Tibial nerve (tissue), 4 donors: ENCODE results near the gene TRAF3IP3. TPM values are rescaled to one million over a fixed set of nuclear protein-coding genes. Genes with fewer than 3 reads are reported as not detected.
A peak's percentile ranks its signal among the peaks of the same experiment; 100 is the strongest.

ENCODE experiments used
- DNase-seq, 2 donors: peaks; one replicate each; pipeline ENCODE4 v3.0.0-alpha.2; 2019; ENCODE audit warnings: low spot score in 2 of 2
- H3K27ac ChIP-seq, 4 donors: fragments of 200-600 bp; sonication (generic) in 3 of 4; one replicate each; pipeline ENCODE4 v1.5.1; 2017 to 2019; ENCODE audit warnings: mild to moderate bottlenecking in 1 of 4
- H3K27me3 ChIP-seq, 2 donors: fragments of 200-600 bp; sonication (generic) in 1 of 2; one replicate each; pipeline versions ENCODE4 v1.5.1 to v1.6.0; 2017 to 2019
- H3K36me3 ChIP-seq, 3 donors: fragments of 200-600 bp; sonication (generic); one replicate each; pipeline ENCODE4 v1.5.1; 2018 to 2019
- H3K4me1 ChIP-seq, 4 donors: fragments of 200-600 bp; sonication (generic) in 3 of 4; one replicate each; pipeline ENCODE4 v1.5.1; 2017 to 2019
- H3K4me3 ChIP-seq, 4 donors: fragments of 200-600 bp; sonication (generic) in 3 of 4; one replicate each; pipeline ENCODE4 v1.5.1; 2017 to 2019; ENCODE audit warnings: mild to moderate bottlenecking in 1 of 4, moderate library complexity in 1 of 4
- H3K9me3 ChIP-seq, 4 donors: fragments of 200-600 bp; sonication (generic) in 3 of 4; one replicate each; pipeline ENCODE4 v1.5.1; 2017 to 2019
- EP300 ChIP-seq, 2 donors: sonication (generic); formaldehyde crosslinking; IDR thresholded peaks; one replicate each; pipeline ENCODE4 v1.6.1; 2017; ENCODE audit warnings: antibody characterized with exemption in 2 of 2, mild to moderate bottlenecking in 1 of 2
- POLR2A ChIP-seq, 2 donors: fragments of 450-650 bp; IDR thresholded peaks; one replicate each; pipeline ENCODE4 v1.6.1; 2017; ENCODE audit warnings: antibody characterized with exemption in 2 of 2, mild to moderate bottlenecking in 2 of 2, moderate library complexity in 2 of 2
- WGBS, 2 donors: methylation state at CpG; one replicate each; pipeline ENCODE4 v1.1.5; 2018; 5-methylcytosine and 5-hydroxymethylcytosine counted together
- total RNA-seq, 4 donors: library from RNA; depleted of rRNA; stranded (reverse); fragments of >200 nt; gene quantifications; one replicate each; pipeline ENCODE4 v1.1.0, GENCODE V29; 2016
- TF ChIP-seq, protein P1 (sequence below), 5 experiments: fragments of 200-600 bp in 3 of 5; fragments of 450-650 bp in 2 of 5; sonication (generic) in 3 of 5; IDR thresholded peaks; one replicate each; pipeline ENCODE4 v1.5.1; 2016 to 2019; ENCODE audit warnings: antibody characterized with exemption in 5 of 5, mild to moderate bottlenecking in 3 of 5, moderate library complexity in 2 of 5

TRAF3IP3 gene
- total RNA-seq, 4 donors from 2014 or later, result 0.87 to 8.0 (median 2.3) TPM

DNA sequence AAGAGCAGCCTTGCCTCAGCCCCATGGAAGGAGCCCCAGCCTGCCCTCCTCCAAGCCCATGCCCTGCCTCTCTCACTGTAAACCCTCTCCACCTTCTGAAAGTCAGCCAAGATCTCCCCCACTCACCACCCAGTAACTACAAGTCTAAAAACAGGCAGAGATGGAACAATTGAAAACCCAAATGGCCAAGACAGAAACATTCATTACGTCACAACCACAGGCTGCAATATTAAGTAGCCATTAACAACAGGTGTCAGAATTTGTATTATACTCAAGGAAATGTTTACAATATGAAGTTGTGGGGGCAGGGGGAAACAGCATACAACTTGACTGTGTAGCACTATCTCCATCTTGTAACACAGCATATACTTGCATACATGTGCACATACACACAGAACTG, 47.7 kb downstream of the TRAF3IP3 start:
- no peaks in the 10 kb centered on the region for H3K36me3 ChIP-seq
- H3K4me1 ChIP-seq, result peaks cover 0 to 24% (median 3%) of the 10 kb centered on the region in 4 donors
- no peaks in the 10 kb centered on the region for H3K27me3 ChIP-seq
- DNase-seq, result no peak
- no peak overlapping the region for H3K4me3 ChIP-seq
- no peak for TF ChIP-seq EP300 (IDR thresholded peaks at IDR 0.05)
- TF ChIP-seq, protein P1, sequence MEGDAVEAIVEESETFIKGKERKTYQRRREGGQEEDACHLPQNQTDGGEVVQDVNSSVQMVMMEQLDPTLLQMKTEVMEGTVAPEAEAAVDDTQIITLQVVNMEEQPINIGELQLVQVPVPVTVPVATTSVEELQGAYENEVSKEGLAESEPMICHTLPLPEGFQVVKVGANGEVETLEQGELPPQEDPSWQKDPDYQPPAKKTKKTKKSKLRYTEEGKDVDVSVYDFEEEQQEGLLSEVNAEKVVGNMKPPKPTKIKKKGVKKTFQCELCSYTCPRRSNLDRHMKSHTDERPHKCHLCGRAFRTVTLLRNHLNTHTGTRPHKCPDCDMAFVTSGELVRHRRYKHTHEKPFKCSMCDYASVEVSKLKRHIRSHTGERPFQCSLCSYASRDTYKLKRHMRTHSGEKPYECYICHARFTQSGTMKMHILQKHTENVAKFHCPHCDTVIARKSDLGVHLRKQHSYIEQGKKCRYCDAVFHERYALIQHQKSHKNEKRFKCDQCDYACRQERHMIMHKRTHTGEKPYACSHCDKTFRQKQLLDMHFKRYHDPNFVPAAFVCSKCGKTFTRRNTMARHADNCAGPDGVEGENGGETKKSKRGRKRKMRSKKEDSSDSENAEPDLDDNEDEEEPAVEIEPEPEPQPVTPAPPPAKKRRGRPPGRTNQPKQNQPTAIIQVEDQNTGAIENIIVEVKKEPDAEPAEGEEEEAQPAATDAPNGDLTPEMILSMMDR (IDR thresholded peaks at IDR 0.05), result no peak
- TF ChIP-seq POLR2A (IDR thresholded peaks at IDR 0.05), result no peak
- no peaks in the 10 kb centered on the region for H3K9me3 ChIP-seq
- 83 to 85% methylated on average over 1 of the region's 1 CpG for WGBS, 2 donors
- no peak overlapping the region for H3K27ac ChIP-seq

DNA sequence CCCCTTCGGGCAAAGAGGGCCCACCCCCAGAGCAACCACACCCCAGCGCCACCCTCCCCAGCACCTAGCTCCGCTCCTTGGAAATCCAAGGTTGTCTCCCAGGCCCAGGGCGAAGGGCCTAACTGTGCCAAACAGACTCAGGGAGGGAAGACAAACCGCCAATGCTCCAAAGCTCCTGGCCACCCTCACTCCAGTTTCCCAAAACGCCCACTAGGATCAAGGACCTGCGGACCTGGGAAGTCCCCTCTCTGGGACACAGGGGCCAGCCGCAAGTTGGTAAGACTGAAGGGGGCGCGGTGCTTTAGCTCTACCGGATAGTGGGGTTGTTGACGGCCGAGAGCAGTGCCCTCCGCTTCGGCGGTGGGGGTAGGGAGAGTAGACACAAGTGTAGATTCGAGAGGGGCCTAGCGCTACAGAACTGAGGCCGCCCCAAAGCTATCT, 49.5 kb downstream of the TRAF3IP3 start:
- no peaks in the 10 kb centered on the region for H3K36me3 ChIP-seq
- H3K4me3 ChIP-seq, result peak overlapping the region in 2 of 4 donors; percentile 43 to 45
- peaks cover 0 to 24% (median 3%) of the 10 kb centered on the region in 4 donors for H3K4me1 ChIP-seq
- WGBS, 2 donors, result 36 to 62% methylated on average over 16 to 19 of the region's 19 CpGs
- no peaks in the 10 kb centered on the region for H3K9me3 ChIP-seq
- TF ChIP-seq EP300 (IDR thresholded peaks at IDR 0.05) (no peak), POLR2A (IDR thresholded peaks at IDR 0.05) (no peak)
- TF ChIP-seq, protein P1 (IDR thresholded peaks at IDR 0.05), result no peak
- H3K27me3 ChIP-seq, result no peaks in the 10 kb centered on the region
- H3K27ac ChIP-seq, result peak overlapping the region in 1 of 4 donors; percentile 73
- no peak for DNase-seq

DNA sequence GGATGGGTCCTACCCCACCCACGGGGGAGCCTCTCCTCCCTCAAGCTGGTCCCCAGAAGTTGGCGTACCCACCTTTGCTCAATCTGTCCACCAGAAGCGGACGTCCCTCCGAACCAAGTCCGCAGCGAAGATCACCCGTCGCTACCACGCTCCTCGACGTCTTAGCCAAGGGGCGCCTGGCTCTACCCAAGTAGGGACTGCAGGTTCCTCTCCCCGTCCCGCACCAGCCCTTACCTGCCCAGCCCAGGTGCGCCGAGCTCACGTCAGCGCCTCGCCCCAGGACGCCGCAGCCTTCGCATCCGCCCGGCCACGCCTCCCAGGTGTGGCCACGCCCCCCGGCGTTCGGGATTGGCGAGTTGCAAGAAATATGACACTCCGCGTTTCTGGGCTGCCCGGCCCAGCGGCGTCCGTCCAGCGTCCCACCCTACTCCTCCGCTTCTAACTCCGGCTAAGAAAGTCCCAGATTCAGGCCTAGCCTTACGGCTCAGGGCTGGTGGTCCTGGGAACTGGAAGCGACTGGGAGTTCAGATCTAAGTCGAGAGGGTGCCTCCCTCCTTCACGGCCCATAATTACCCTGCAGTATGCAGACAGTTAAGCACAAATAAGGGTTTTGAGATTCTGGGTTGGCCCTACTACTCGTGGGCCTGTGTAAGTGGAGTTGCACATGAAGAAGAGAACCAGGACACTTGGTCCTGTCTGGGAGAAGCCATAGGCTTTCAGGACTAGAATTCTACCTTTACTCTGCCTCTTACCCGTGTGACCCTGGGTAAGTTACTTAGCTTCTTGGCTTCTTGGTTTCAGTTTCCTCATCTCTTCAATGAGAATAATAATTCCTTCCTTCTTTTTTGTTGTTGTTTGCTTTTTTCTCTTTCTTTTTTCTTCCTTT, 50.3 kb downstream of the TRAF3IP3 start, which contains the start of gene IRF6:
TSS of gene IRF6 (minus strand) at position 268 of the 886 bp plus-strand sequence. CDS start 4,729 bp downstream, outside the sequence.
- no peaks in the 10 kb centered on the region for H3K27me3 ChIP-seq
- H3K9me3 ChIP-seq, result no peaks in the 10 kb centered on the region
- H3K4me3 ChIP-seq, result peak within 1 kb of the TSS; percentile 7 to 45 (median 26)
- TF ChIP-seq EP300 (IDR thresholded peaks at IDR 0.05) (peak in 1 of 2 donors; percentile 9), POLR2A (IDR thresholded peaks at IDR 0.05) (no peak)
- WGBS, 2 donors, result 12 to 19% methylated on average over 10 to 19 of the region's 46 CpGs
- DNase-seq, result peak; percentile 42 to 47
- H3K27ac ChIP-seq, result peak within 1 kb of the TSS in 1 of 4 donors; percentile 73
- H3K36me3 ChIP-seq, result no peaks in the 10 kb centered on the region
- peaks cover 0 to 23% (median 3%) of the 10 kb centered on the region in 4 donors for H3K4me1 ChIP-seq

DNA sequence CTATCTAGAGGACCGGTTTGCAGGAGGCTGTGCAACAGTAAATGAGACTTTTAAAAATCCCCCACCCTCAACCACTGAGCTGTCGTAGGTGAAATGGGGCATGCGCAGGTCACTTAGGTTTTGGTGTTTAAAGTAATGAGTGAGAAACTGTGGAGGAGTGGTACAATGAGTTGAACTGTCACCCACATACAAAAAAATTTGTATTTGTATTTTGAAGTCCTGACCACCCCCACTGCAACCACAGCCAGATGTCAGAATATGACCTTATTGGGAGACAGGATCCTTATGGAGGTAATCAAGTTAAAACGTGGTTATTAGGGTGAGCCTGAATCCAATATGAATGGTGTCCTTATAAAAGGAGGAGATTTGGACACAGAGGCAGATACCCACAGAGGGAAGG, 51.7 kb downstream of the TRAF3IP3 start:
- TF ChIP-seq POLR2A (IDR thresholded peaks at IDR 0.05) (no peak), EP300 (IDR thresholded peaks at IDR 0.05) (no peak)
- TF ChIP-seq, protein P1 (IDR thresholded peaks at IDR 0.05), result no peak
- Histone ChIP-seq H3K9me3 (no peaks in the 10 kb centered on the region), H3K4me1 (peaks cover 0 to 11% (median 3%) of the 10 kb centered on the region in 4 donors), H3K27ac (no peak overlapping the region), H3K4me3 (no peak overlapping the region), H3K36me3 (no peaks in the 10 kb centered on the region), H3K27me3 (no peaks in the 10 kb centered on the region)
- no peak for DNase-seq
- WGBS, 2 donors, result 81 to 86% methylated on average over 4 of the region's 4 CpGs

DNA sequence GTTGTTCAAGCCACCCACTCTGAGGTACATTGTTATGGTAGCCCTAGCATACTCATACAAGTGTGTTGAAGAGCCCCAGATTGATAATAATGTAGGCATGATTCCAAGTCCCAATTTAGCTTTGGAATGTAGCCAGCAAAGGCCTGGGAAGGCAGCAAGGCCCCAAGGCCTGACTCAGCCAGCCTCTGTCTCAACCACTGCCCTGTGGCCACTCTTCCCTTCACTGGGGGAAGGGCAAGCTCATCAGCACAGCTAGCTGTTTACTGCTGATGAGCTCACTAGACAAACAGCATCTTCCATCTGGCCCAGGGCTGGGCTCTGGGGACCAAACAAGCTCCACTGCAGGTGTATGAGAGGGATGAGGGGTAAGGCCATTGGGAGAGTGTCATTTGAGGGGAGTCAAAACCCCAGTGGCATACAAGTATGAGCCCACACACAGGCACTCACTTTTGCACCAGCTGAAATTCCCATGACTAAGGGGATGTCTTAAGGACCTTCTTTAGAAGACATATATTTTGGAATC, 52.3 kb downstream of the TRAF3IP3 start:
- Histone ChIP-seq H3K4me1 (peaks cover 0 to 11% (median 3%) of the 10 kb centered on the region in 4 donors), H3K36me3 (no peaks in the 10 kb centered on the region), H3K27me3 (no peaks in the 10 kb centered on the region), H3K4me3 (no peak overlapping the region), H3K27ac (no peak overlapping the region), H3K9me3 (no peaks in the 10 kb centered on the region)
- no peak for DNase-seq
- no peak for TF ChIP-seq POLR2A (IDR thresholded peaks at IDR 0.05)
- TF ChIP-seq EP300 (IDR thresholded peaks at IDR 0.05), result no peak
- TF ChIP-seq, protein P1 (IDR thresholded peaks at IDR 0.05), result no peak
